Ectodermal cell (in vitro differentiated cells): Measurements from ENCODE around the gene HK3.

Experiments
- H3K27ac ChIP-seq: 2 replicates; pipeline ENCODE4 v1.7.0; 2013; ENCODE audit warnings: mild to moderate bottlenecking, low read depth, low read length; ENCODE audit not compliant: insufficient read depth, poor library complexity, severe bottlenecking
- H3K27me3 ChIP-seq: 2 replicates; pipeline ENCODE4 v1.7.0; 2013; ENCODE audit warnings: mild to moderate bottlenecking, low read length; ENCODE audit not compliant: insufficient read depth, control insufficient read depth, poor library complexity, severe bottlenecking
- H3K36me3 ChIP-seq: one replicate; pipeline ENCODE4 v1.7.0; 2013; ENCODE audit warnings: low read length; ENCODE audit not compliant: control insufficient read depth, insufficient read depth
- H3K4me1 ChIP-seq: one replicate; pipeline ENCODE4 v1.7.0; 2013; ENCODE audit warnings: low read length; ENCODE audit not compliant: control insufficient read depth, insufficient read depth
- H3K4me3 ChIP-seq: 2 replicates; pipeline ENCODE4 v1.7.0; 2013; ENCODE audit warnings: low read depth, low read length, control low read depth; ENCODE audit not compliant: insufficient read depth
- H3K9me3 ChIP-seq: 2 replicates; pipeline ENCODE4 v1.7.0; 2013; ENCODE audit warnings: mild to moderate bottlenecking, low read length, moderate library complexity; ENCODE audit not compliant: control insufficient read depth
- WGBS, 2 experiments: methylation state at CpG; one replicate each; pipeline ENCODE4 v1.1.7; 2013; ENCODE audit warnings: missing lambda C conversion rate in 2 of 2; 5-methylcytosine and 5-hydroxymethylcytosine counted together

HK3 gene

GRCh38 chr5:176883700-176884570 lies 15.2 kb downstream of the HK3 start:
- 90% methylated on average over 17 of the region's 17 CpGs for WGBS, 2 experiments
- no peaks in the 10 kb centered on the region for H3K9me3 ChIP-seq
- H3K27ac ChIP-seq, result no peak overlapping the region
- H3K4me3 ChIP-seq, result no peak overlapping the region
- H3K27me3 ChIP-seq, result no peaks in the 10 kb centered on the region
- no peaks in the 10 kb centered on the region for H3K36me3 ChIP-seq
- peaks cover 10% of the 10 kb centered on the region for H3K4me1 ChIP-seq

- H3K9me3 ChIP-seq, result no peaks in the 10 kb centered on the region
- H3K36me3 ChIP-seq, result no peaks in the 10 kb centered on the region
- no peaks in the 10 kb centered on the region for H3K27me3 ChIP-seq
- WGBS, 2 experiments, result 88% methylated on average over 6 of the region's 6 CpGs
- H3K27ac ChIP-seq, result no peak overlapping the region
- peaks cover 13% of the 10 kb centered on the region for H3K4me1 ChIP-seq
- H3K4me3 ChIP-seq, result no peak overlapping the region
These were observed 16.6 kb downstream of the HK3 start for GRCh38 chr5:176882567-176882903.

- H3K27me3 ChIP-seq, result no peaks in the 10 kb centered on the region
- no peaks in the 10 kb centered on the region for H3K9me3 ChIP-seq
- H3K4me3 ChIP-seq, result no peak overlapping the region
- H3K4me1 ChIP-seq, result peaks cover 13% of the 10 kb centered on the region
- H3K27ac ChIP-seq, result no peak overlapping the region
- H3K36me3 ChIP-seq, result no peaks in the 10 kb centered on the region
- WGBS, 2 experiments, result 91 to 92% methylated on average over 25 of the region's 25 CpGs
These were observed 17.2 kb downstream of the HK3 start for GRCh38 chr5:176881816-176882566.

- H3K4me1 ChIP-seq, result peaks cover 13% of the 10 kb centered on the region
- no peak overlapping the region for H3K4me3 ChIP-seq
- H3K9me3 ChIP-seq, result no peaks in the 10 kb centered on the region
- peaks cover 4% of the 10 kb centered on the region for H3K27me3 ChIP-seq
- 93 to 94% methylated on average over 28 of the region's 28 CpGs for WGBS, 2 experiments
- no peak overlapping the region for H3K27ac ChIP-seq
- H3K36me3 ChIP-seq, result no peaks in the 10 kb centered on the region
These were observed 18.0 kb downstream of the HK3 start for GRCh38 chr5:176881021-176881749.

- Histone ChIP-seq H3K4me1 (peaks cover 13% of the 10 kb centered on the region), H3K4me3 (no peak overlapping the region), H3K9me3 (no peaks in the 10 kb centered on the region), H3K36me3 (no peaks in the 10 kb centered on the region), H3K27me3 (peaks cover 7% of the 10 kb centered on the region), H3K27ac (no peak overlapping the region)
- 93 to 95% methylated on average over 22 to 26 of the region's 26 CpGs for WGBS, 2 experiments
These were observed 18.7 kb downstream of the HK3 start for GRCh38 chr5:176880366-176881020.

- WGBS, 2 experiments, result 89 to 90% methylated on average over 23 of the region's 23 CpGs
- Histone ChIP-seq H3K27me3 (peaks cover 7% of the 10 kb centered on the region), H3K27ac (no peak overlapping the region), H3K36me3 (no peaks in the 10 kb centered on the region), H3K4me1 (peaks cover 12% of the 10 kb centered on the region), H3K4me3 (no peak overlapping the region), H3K9me3 (no peaks in the 10 kb centered on the region)
These were observed 19.3 kb downstream of the HK3 start for GRCh38 chr5:176879663-176880361.

GRCh38 chr5:176878906-176879662 lies 20.1 kb downstream of the HK3 start:
- no peaks in the 10 kb centered on the region for H3K36me3 ChIP-seq
- peaks cover 7% of the 10 kb centered on the region for H3K27me3 ChIP-seq
- peaks cover 5% of the 10 kb centered on the region for H3K4me1 ChIP-seq
- no peak overlapping the region for H3K27ac ChIP-seq
- no peaks in the 10 kb centered on the region for H3K9me3 ChIP-seq
- 87 to 88% methylated on average over 23 of the region's 23 CpGs for WGBS, 2 experiments
- H3K4me3 ChIP-seq, result no peak overlapping the region

GRCh38 chr5:176878463-176878862 lies 20.7 kb downstream of the HK3 start:
- no peaks in the 10 kb centered on the region for H3K36me3 ChIP-seq
- 93 to 94% methylated on average over 12 of the region's 12 CpGs for WGBS, 2 experiments
- H3K4me3 ChIP-seq, result no peak overlapping the region
- no peak overlapping the region for H3K27ac ChIP-seq
- H3K4me1 ChIP-seq, result peaks cover 4% of the 10 kb centered on the region
- no peaks in the 10 kb centered on the region for H3K9me3 ChIP-seq
- H3K27me3 ChIP-seq, result peaks cover 7% of the 10 kb centered on the region

- Histone ChIP-seq H3K27me3 (peaks cover 7% of the 10 kb centered on the region), H3K27ac (no peak overlapping the region), H3K4me3 (no peak overlapping the region), H3K4me1 (peaks cover 4% of the 10 kb centered on the region), H3K9me3 (no peaks in the 10 kb centered on the region), H3K36me3 (no peaks in the 10 kb centered on the region)
- 85 to 88% methylated on average over 21 of the region's 21 CpGs for WGBS, 2 experiments
These were observed 21.3 kb downstream of the HK3 start for GRCh38 chr5:176877793-176878331.
